Right lung (tissue), 5 donors: ENCODE results near the gene LACRT. TPM values are rescaled to one million over a fixed set of nuclear protein-coding genes. Genes with fewer than 3 reads are reported as not detected.
"Not testable (repeated sequence)": the region's sequence is repeated elsewhere in the genome, so short reads cannot be mapped to it uniquely, and the experiment has no call there.

Source experiments
- DNase-seq, 2 donors: peaks; one replicate each; pipeline ENCODE4 v3.0.0-alpha.2; 2013
- polyA plus RNA-seq, 5 donors: library from polyadenylated mRNA; unstranded; fragments of 120-200 nt; gene quantifications; one replicate each; pipeline versions ENCODE4 v1.2.1 to v1.2.3, GENCODE V29; 2013; ENCODE audit warnings: inconsistent platforms in 1 of 5, low replicate concordance in 1 of 5; ENCODE audit not compliant: insufficient read length in 5 of 5, insufficient read depth in 1 of 5

Gene LACRT
- polyA plus RNA-seq, 5 donors: not detected

DNA sequence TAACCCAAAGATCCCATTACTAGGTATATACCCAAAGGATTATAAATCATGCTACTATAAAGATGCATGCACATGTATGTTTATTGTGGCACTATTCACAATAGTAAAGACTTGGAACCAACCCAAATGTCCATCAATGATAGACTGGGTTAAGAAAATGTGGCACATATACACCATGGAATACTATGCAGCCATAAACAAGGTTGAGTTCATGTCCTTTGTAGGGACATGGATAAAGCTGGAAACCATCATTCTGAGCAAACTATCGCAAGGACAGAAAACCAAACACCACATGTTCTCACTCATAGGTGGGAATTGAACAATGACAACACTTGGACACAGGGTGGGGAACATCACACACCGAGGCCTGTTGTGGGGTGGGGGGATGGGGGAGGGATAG is 4.4 kb upstream of the LACRT start:
- DNase-seq: not testable (repeated sequence)

GRCh38 chr12:54631988-54632728 is 2.5 kb downstream of the LACRT start:
- no peak for DNase-seq

DNA sequence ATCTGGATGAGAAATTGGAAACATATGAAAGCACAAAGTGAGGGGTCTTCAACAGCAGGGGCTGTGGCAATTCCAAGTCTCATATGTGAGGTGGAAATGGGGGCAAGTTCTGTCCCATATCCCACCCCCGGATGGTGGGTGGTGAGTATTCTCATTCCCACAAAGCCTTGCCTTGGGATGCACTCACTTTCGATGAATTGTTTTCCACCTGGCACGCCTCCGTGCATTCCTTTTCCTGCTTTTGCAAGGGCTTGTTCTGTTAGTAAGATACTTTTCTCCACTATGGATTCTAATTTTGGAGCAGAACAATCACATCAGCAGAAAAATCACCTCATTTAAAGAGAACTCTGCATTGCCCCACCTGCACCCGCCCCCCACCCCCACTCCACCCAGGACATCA is 3.1 kb downstream of the LACRT start:
- no peak for DNase-seq

DNA sequence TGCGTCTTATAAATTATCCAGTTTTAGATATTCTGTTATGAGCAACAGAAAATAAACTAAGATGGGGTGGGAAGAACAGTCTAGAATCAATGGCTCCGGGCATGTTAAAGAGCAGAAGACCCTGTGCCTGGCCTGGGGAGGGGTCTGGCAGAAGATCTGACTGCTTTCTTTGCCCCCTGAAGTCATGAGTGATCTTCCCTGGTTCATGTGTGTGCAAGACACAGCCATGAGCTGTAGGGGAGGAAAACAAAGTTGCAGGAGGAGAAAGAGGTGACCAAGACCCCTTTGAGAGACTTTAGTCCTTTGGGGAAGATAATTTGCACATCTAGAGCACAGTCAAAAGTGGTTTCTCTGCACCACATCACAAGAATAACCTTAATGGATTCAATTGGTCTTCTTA is 4.8 kb downstream of the LACRT start:
- DNase-seq: no peak

- DNase-seq: no peak
These were observed 6.4 kb downstream of the LACRT start for GRCh38 chr12:54628186-54628846.

DNA sequence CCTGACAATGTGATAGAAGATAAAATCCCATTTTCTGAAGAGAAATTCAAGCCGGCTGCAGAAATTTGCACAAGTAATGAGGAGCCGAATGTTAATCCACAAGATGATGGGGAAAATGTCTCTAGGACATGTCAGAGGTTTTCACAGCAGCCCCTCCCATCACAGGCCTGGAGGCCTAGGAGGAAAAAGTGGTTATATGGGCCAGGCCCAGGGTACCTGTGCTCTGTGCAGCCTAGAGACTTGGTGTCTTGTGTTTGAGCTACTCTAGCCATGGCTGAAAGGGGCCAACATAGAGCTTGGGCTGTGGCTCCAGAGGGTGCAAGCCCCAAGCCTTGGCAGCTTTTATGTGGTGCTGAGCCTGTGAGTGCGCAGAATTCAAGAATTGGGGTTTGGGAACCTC is 7.4 kb downstream of the LACRT start:
- no peak for DNase-seq

DNA sequence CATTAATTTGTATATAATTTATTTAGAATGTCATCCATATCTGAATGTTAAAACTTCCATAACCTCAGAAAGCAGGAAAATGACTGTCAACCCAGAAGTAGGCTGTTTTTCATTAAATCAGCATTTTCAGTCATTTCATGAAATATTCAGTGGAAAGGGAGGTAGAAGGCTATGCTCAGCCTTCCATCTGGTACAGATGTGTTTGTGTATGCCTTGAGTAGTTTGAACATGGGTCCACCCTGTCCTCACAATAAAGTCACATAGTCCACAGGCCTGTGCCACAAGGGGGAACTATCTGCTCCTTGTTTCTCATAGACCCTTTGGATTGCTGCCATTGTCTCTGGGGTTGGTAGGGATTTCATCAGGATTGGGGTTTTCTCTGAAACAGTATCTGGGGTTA is 9.1 kb downstream of the LACRT start:
- no peak for DNase-seq

GRCh38 chr12:54624315-54625279 is 10.1 kb downstream of the LACRT start:
- no peak for DNase-seq

- no peak for DNase-seq
These were observed 12.1 kb downstream of the LACRT start for GRCh38 chr12:54622463-54623183.

DNA sequence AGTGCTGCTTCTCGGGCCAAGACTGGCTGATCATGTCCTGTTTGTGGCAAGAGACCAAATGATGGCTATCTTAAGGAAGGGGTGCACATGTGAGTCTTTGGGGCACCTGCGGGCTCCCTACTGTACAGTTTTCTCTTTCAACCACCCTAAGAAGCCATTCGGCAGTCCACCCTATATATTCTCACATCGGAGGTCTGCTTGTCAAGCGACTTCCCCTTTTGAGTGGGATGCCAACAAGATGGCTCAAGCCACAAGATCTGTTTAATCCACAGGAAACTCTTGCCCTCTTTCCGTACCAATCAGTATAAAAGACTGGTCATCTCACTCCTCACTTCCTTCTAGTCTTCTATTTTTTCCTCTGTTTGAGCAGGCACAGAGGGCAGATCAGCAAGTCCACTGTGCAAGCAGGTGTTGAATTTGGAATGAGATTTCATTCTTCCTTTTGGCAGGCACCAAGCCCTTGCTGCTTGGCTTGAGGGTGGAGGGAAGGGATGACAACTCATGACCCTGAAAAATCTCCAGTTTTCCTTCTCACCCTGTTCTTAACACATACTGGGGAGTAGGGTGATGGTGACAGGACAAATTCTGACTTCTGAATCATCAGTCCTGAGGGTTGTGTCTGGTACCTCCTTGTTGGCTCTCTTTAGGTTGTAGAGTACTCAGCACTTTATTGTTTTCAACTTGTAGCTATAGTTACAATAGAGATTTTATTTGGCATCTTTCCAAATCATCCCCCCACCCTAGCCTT is 17.6 kb downstream of the LACRT start:
- DNase-seq: no peak

DNA sequence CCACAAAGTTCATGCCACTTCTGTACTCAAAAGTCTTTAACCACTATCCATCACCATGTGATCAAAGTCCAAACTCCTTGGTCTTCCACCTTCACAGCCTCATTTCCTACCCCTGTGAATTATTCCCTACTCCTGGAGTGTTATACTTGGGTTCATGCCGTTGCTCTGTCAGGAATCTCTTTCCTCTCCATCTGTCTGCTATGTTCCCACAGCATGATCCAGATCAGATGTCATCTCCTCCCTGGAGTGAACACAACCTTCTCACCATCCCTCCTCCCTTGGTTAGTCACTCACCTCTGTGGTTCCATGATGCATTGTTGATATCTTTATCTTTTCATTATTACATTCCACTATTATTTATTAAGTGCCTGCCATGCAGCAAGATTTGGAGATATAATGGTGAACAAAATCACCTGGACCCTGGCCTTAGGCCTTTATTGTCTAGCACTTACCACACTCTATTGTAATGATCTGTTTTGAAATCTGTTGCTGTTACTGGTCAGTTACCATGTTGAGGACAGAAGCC is 22.4 kb downstream of the LACRT start:
- no peak for DNase-seq

GRCh38 chr12:54611715-54612149 is 23.0 kb downstream of the LACRT start:
- DNase-seq: no peak

- no peak for DNase-seq
These were observed 25.9 kb downstream of the LACRT start for GRCh38 chr12:54608769-54609168.

- no peak for DNase-seq
These were observed 26.5 kb downstream of the LACRT start for GRCh38 chr12:54608156-54608555.

DNA sequence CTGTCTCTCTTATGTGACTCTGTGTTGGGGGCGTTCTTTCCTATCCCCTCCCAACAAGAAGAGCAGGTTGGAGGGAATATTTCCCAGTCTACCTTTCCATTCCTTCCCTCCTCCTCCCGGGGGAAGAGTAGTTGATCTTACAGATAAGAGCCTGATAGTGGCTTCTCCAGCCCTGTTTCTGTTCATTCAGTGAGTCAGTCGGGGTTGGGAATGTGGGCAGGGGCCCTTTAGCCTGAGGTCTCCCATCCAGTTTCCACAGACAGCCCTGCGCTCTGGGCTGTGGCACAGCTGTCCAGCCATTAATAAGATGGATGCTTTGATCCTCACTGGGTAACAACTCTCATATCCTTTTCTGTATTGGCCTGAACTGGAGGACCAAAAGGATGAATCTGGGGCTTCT is 28.1 kb downstream of the LACRT start:
- DNase-seq: no peak

DNA sequence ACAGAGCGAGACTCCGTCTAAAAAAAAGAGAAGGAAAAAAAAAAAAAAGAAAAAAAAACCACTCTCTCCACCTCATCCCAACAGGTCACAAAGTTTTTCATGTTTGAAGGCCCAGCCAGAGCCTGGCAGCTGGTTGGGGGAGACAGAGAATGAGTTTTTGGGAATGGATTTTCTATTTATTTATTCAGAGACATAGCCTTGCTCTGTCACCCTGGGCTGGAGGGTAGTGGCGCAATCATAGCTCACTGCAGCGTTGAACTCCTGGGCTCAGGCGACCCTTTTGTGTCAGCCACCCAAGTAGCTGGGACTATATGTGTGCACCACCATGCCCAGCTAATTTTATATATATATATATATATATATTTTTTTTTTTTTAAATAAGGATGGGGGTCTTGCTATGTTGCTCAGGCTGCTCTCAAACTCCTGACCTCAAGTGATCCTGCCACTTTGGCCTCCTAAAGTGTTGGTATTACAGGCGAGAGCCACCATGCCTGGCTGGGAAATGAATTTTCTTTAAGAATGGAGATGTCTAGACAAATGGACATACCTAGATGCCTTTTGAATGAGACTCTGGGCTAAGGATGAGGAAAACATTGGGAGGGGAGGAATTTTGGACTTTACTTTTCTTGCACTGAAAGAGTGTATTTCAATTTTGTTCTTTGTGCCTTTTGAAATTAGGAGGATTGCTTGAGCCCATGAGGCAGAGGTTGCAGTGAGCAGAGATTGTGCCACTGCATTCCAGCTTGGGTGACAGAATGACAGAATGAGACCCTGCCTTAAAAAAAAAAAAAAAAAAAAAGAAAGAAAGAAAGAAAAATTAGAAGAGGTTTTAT is 29.3 kb downstream of the LACRT start:
- no peak for DNase-seq

GRCh38 chr12:54604436-54604835 is 30.3 kb downstream of the LACRT start:
- DNase-seq: no peak

GRCh38 chr12:54603872-54604271 is 30.8 kb downstream of the LACRT start:
- no peak for DNase-seq

GRCh38 chr12:54603173-54603814 is 31.4 kb downstream of the LACRT start:
- DNase-seq: peak in 1 of 2 donors; percentile 46
